GM12878 (cell line): ENCODE data around the gene MAP7. TPM values are rescaled to one million over a fixed set of nuclear protein-coding genes. Genes with fewer than 3 reads are reported as not detected.
A peak's percentile ranks its signal among the peaks of the same experiment; 100 is the strongest.

Experiments
- ATAC-seq: fragments of 200-7000 bp; cut with Tn5 transposase; 3 replicates; pipeline ENCODE4 v1.9.1; 2020; ENCODE audit warnings: mild to moderate bottlenecking, moderate library complexity
- BruUV-seq: library from RNA; stranded (reverse); fragments of 400-500 nt; replicated peaks from 2 replicates; lab custom pipeline; 2021; lab: Mats Ljungman, UMichigan
- CTCF ChIA-PET: fragments of 300-600 bp; sonication (Branson Sonifier 250); formaldehyde crosslinking; extraction: SDS; loops from one replicate; lab custom pipeline; 2021; ENCODE audit warnings: inconsistent platforms; lab: Yijun Ruan, JAX
- POLR2A ChIA-PET: fragments of 350-600 bp; formaldehyde crosslinking; extraction: SDS; loops from one replicate; lab custom pipeline; 2021; ENCODE audit warnings: inconsistent platforms; lab: Charles Lee
- RAD21 ChIA-PET: fragments of 300-600 bp; sonication (Branson Sonifier 250); formaldehyde crosslinking; loops from one replicate; lab custom pipeline; 2023; ENCODE audit warnings: antibody characterized with exemption; ENCODE audit not compliant: unreplicated experiment; lab: Charles Lee
- SMC1A ChIA-PET: fragments of 300-600 bp; sonication (Branson Sonifier 250); formaldehyde crosslinking; loops from one replicate; lab custom pipeline; 2023; ENCODE audit not compliant: unreplicated experiment, uncharacterized antibody; lab: Charles Lee
- DNase-seq: peaks from one replicate; pipeline ENCODE4 v3.0.0-alpha.2; 2011; ENCODE audit warnings: low read depth, low spot score
- FAIRE-seq: peaks from 3 replicates; lab custom pipeline; 2011; peaks lifted over from hg19 to GRCh38; lab: Jason Lieb, UNC
- H2AFZ ChIP-seq: 2 replicates; pipeline ENCODE4 v1.6.0; 2011; ENCODE audit warnings: low read depth, low read length, control low read depth; ENCODE audit not compliant: control insufficient read depth
- H3K27ac ChIP-seq: 2 replicates; pipeline ENCODE4 v1.5.1; 2011; ENCODE audit warnings: control low read depth; ENCODE audit not compliant: control insufficient read depth, insufficient read depth
- H3K27me3 ChIP-seq, 2 experiments: replicated peaks in 1 of 2; 2 replicates each; pipeline versions ENCODE4 v1.6.0 to v1.6.1; 2011; ENCODE audit warnings: low read length in 1 of 2; ENCODE audit not compliant: control insufficient read depth in 2 of 2, insufficient read depth in 2 of 2
- H3K36me3 ChIP-seq, 2 experiments: 2 replicates each; pipeline ENCODE4 v1.5.1; 2011; ENCODE audit warnings: low read length in 1 of 2; ENCODE audit not compliant: control insufficient read depth in 2 of 2, insufficient read depth in 2 of 2
- H3K4me1 ChIP-seq: 2 replicates; pipeline ENCODE4 v1.6.1; 2011; ENCODE audit warnings: mild to moderate bottlenecking, low read length, moderate library complexity, mixed read lengths; ENCODE audit not compliant: control insufficient read depth, insufficient read depth
- H3K4me2 ChIP-seq: 2 replicates; pipeline ENCODE4 v1.6.0; 2011; ENCODE audit warnings: control low read depth; ENCODE audit not compliant: control insufficient read depth, insufficient read depth
- H3K4me3 ChIP-seq: fragments of 200-600 bp; sonication (generic); 2 replicates; pipeline ENCODE4 v1.5.1; 2016
- H3K79me2 ChIP-seq: 2 replicates; pipeline ENCODE4 v1.6.0; 2011; ENCODE audit warnings: low read length; ENCODE audit not compliant: control insufficient read depth, insufficient read depth
- H3K9ac ChIP-seq: 2 replicates; pipeline ENCODE4 v1.8.0; 2011; ENCODE audit warnings: low read length, control low read depth, mixed read lengths; ENCODE audit not compliant: control insufficient read depth, insufficient read depth
- H3K9me3 ChIP-seq: replicated peaks from 3 replicates; pipeline ENCODE4 v1.5.1; 2011; ENCODE audit warnings: mild to moderate bottlenecking, low read length; ENCODE audit not compliant: control insufficient read depth, insufficient read depth
- H4K20me1 ChIP-seq: 2 replicates; pipeline ENCODE4 v1.6.0; 2011; ENCODE audit not compliant: control insufficient read depth, insufficient read depth
- BACH1 ChIP-seq: fragments of 450-650 bp; IDR thresholded peaks from 2 replicates; pipeline ENCODE4 v1.6.1; 2017; ENCODE audit warnings: mild to moderate bottlenecking, borderline replicate concordance
- EP300 ChIP-seq, 2 experiments: fragments of 150-350 bp in 1 of 2; IDR thresholded peaks; 2 replicates each; pipeline ENCODE4 v1.6.1; 2011 to 2012; ENCODE audit warnings: low read depth in 2 of 2, low read length in 2 of 2, borderline replicate concordance in 1 of 2, improper control_type of control experiment in 1 of 2, inconsistent platforms in 1 of 2; ENCODE audit not compliant: control insufficient read depth in 1 of 2
- NFYB ChIP-seq: IDR thresholded peaks from 2 replicates; pipeline ENCODE4 v1.6.1; 2011; ENCODE audit warnings: low read depth, mild to moderate bottlenecking, low read length, improper control_type of control experiment, moderate library complexity; ENCODE audit not compliant: insufficient read depth
- NR2F1 ChIP-seq: fragments of 450-650 bp; conservative IDR thresholded peaks from 2 replicates; pipeline ENCODE4 v1.6.1; 2017; ENCODE audit warnings: mild to moderate bottlenecking
- PKNOX1 ChIP-seq: fragments of 450-650 bp; IDR thresholded peaks from 2 replicates; pipeline ENCODE4 v1.6.1; 2016; ENCODE audit warnings: mild to moderate bottlenecking
- RB1 ChIP-seq: fragments of 450-650 bp; formaldehyde crosslinking; IDR thresholded peaks from 2 replicates; pipeline ENCODE4 v1.6.1; 2017; ENCODE audit warnings: mild to moderate bottlenecking, borderline replicate concordance
- ZNF592 ChIP-seq: fragments of 450-650 bp; IDR thresholded peaks from 2 replicates; pipeline ENCODE4 v1.6.1; 2017; ENCODE audit warnings: mild to moderate bottlenecking, moderate library complexity
- ZSCAN29 ChIP-seq: fragments of 450-650 bp; IDR thresholded peaks from 2 replicates; pipeline ENCODE4 v1.6.1; 2017; ENCODE audit warnings: mild to moderate bottlenecking, moderate library complexity
- WGBS: methylation state at CpG from one replicate; pipeline ENCODE4 v1.1.6; 2016; ENCODE audit warnings: low lambda C conversion rate; ENCODE audit not compliant: insufficient replicate concordance, insufficient coverage; ENCODE audit errors: missing lambda C conversion rate; 5-methylcytosine and 5-hydroxymethylcytosine counted together
- in situ Hi-C: fragments of 300-500 bp; cut with MboI; formaldehyde crosslinking; loops from 9 replicates; pipeline ENCODE4 v1.14.3; 2018; ENCODE audit warnings: mixed read lengths
- intact Hi-C: fragments of 100-400 bp; cut with micrococcal nuclease; formaldehyde crosslinking; loops from one replicate; pipeline ENCODE4 v1.14.2; 2022; ENCODE audit not compliant: unreplicated experiment
- polyA plus RNA-seq, 11 experiments: library from polyadenylated mRNA; depleted of rRNA in 4 of 11; unstranded in 6 of 11; stranded (reverse) in 5 of 11; fragments of >200 nt; fragmentation: Nextera tagmentation in 4 of 11; fragmentation: Illumina TruSeq in 1 of 11; extraction: Ambion mirVana in 4 of 11; extraction: Trizol in 1 of 11; gene quantifications; 1 replicate in 1 of 11; 2 replicates in 10 of 11; pipeline versions ENCODE4 v1.2.1 to v1.2.3, GENCODE V29; 2011 to 2016; ENCODE audit warnings: inconsistent platforms in 2 of 11, missing spikeins in 2 of 11, low read depth in 1 of 11
- total RNA-seq, 4 experiments: library from RNA; depleted of rRNA in 3 of 4; stranded (reverse); fragments of >200 nt in 3 of 4; fragmentation: Illumina TruSeq in 1 of 4; extraction: Trizol in 1 of 4; gene quantifications; 2 replicates each; pipeline versions ENCODE4 v1.2.1 to v1.2.3, GENCODE V29; 2013 to 2021

Gene MAP7
- total and polyA plus RNA-seq, 10 of the 15 experiments (the other 5 are each of a cell fraction or from before 2014, with no cell fraction given): 0.04 to 0.17 (median 0.08) TPM; not detected in 2

- TF ChIP-seq RB1 (no peak), PKNOX1 (no peak), ZSCAN29 (no peak), EP300 (IDR thresholded peaks at IDR 0.05; ENCODE audit: borderline replicate concordance in 1 of 2, control insufficient read depth in 1 of 2, low read depth in 2 of 2, low read length in 2 of 2) (no peak), ZNF592 (no peak), BACH1 (no peak)
These were observed 21.3 kb upstream of the MAP7 start (continued) for GRCh38 chr6:136571496-136571895.

GRCh38 chr6:136571065-136571464 is 20.8 kb upstream of the MAP7 start:
- no peak overlapping the region for H3K9ac ChIP-seq
- POLR2A ChIA-PET: no interaction called here
- peaks cover 9 to 43% of the 10 kb centered on the region in 2 experiments for H3K36me3 ChIP-seq
- H3K79me2 ChIP-seq: no peaks in the 10 kb centered on the region
- no peaks in the 10 kb centered on the region for H3K4me1 ChIP-seq
- H3K4me2 ChIP-seq: no peak overlapping the region
- peaks cover 3% of the 10 kb centered on the region; the same call in 2 of the 3 replicates for H3K9me3 ChIP-seq
- H3K27ac ChIP-seq: no peak overlapping the region
- SMC1A ChIA-PET: no interaction called here
- H4K20me1 ChIP-seq: no peaks in the 10 kb centered on the region
- CTCF ChIA-PET: no interaction called here
- H2AFZ ChIP-seq: no peak overlapping the region
- FAIRE-seq: no peak
- no peak overlapping the region for H3K4me3 ChIP-seq
- WGBS: 98% methylated on average over 5 of the region's 5 CpGs
- RAD21 ChIA-PET: no interaction called here
- BruUV-seq: no TSS peak
- TF ChIP-seq NR2F1 (no peak), NFYB (0 out of 2 replicates have a peak, but pooled peaks have one; percentile 0)
- no peak for ATAC-seq
- no peaks in the 10 kb centered on the region for H3K27me3 ChIP-seq
- intact Hi-C loops (no loop called here), in situ Hi-C loops (no loop called here)
- no peak for DNase-seq
